Measurements from ENCODE around the gene CNTN4.
A peak's percentile ranks its signal among the peaks of the same experiment; 100 is the strongest.

CNTN4 gene

GRCh38 chr3:2211568-2211967 lies 112.9 kb downstream of the CNTN4 start:
- no peak overlapping the region for H3K4me3 ChIP-seq (replicated peaks in 1 of 2; ENCODE audit: low read depth in 2 of 2, low read length in 2 of 2)
- TF ChIP-seq CTCF (IDR thresholded peaks at IDR 0.05; ENCODE audit: low read depth, low read length) = no peak
- peak in 1 of 2 donors; percentile 1 for DNase-seq (ENCODE audit: low read depth in 2 of 2)

- H3K4me3 ChIP-seq (replicated peaks in 1 of 2; ENCODE audit: low read depth in 2 of 2, low read length in 2 of 2) = no peak overlapping the region
- TF ChIP-seq CTCF (IDR thresholded peaks at IDR 0.05; ENCODE audit: low read depth, low read length) = no peak
- DNase-seq (ENCODE audit: low read depth in 2 of 2) = no peak
Observed at GRCh38 chr3:2212206-2212605, 113.5 kb downstream of the CNTN4 start.

- no peak for TF ChIP-seq CTCF (IDR thresholded peaks at IDR 0.05; ENCODE audit: low read depth, low read length)
- DNase-seq (ENCODE audit: low read depth in 2 of 2) = no peak
- H3K4me3 ChIP-seq (replicated peaks in 1 of 2; ENCODE audit: low read depth in 2 of 2, low read length in 2 of 2) = no peak overlapping the region
Observed at GRCh38 chr3:2218375-2218774, 119.7 kb downstream of the CNTN4 start.

GRCh38 chr3:2218816-2219215 lies 120.2 kb downstream of the CNTN4 start:
- no peak overlapping the region for H3K4me3 ChIP-seq (replicated peaks in 1 of 2; ENCODE audit: low read depth in 2 of 2, low read length in 2 of 2)
- TF ChIP-seq CTCF (IDR thresholded peaks at IDR 0.05; ENCODE audit: low read depth, low read length) = no peak
- no peak for DNase-seq (ENCODE audit: low read depth in 2 of 2)

- no peak overlapping the region for H3K4me3 ChIP-seq (replicated peaks in 1 of 2; ENCODE audit: low read depth in 2 of 2, low read length in 2 of 2)
- no peak for DNase-seq (ENCODE audit: low read depth in 2 of 2)
- no peak for TF ChIP-seq CTCF (IDR thresholded peaks at IDR 0.05; ENCODE audit: low read depth, low read length)
Observed at GRCh38 chr3:2236203-2236602, 137.5 kb downstream of the CNTN4 start.

GRCh38 chr3:2244137-2244536 lies 145.5 kb downstream of the CNTN4 start:
- TF ChIP-seq CTCF (IDR thresholded peaks at IDR 0.05; ENCODE audit: low read depth, low read length) = no peak
- no peak for DNase-seq (ENCODE audit: low read depth in 2 of 2)

GRCh38 chr3:2246873-2247648 lies 148.4 kb downstream of the CNTN4 start:
- TF ChIP-seq CTCF (IDR thresholded peaks at IDR 0.05; ENCODE audit: low read depth, low read length) = no peak
- no peak overlapping the region for H3K4me3 ChIP-seq (replicated peaks in 1 of 2; ENCODE audit: low read depth in 2 of 2, low read length in 2 of 2)
- no peak for DNase-seq (ENCODE audit: low read depth in 2 of 2)

More at GRCh38 chr3:2244137-2244536, 145.5 kb downstream of the CNTN4 start:
- H3K4me3 ChIP-seq (replicated peaks in 1 of 2; ENCODE audit: low read depth in 2 of 2, low read length in 2 of 2) = no peak overlapping the region

Data from cardiac fibroblast (primary cell).